ENCODE results near the gene ARHGEF28. TPM values are rescaled to one million over a fixed set of nuclear protein-coding genes. Genes with fewer than 3 reads are reported as not detected.

The ARHGEF28 gene
- total and polyA plus RNA-seq, 9 of the 15 experiments (the other 6 are each of a cell fraction or from before 2014, with no cell fraction given) = 0.27 TPM; not detected in 8

DNA sequence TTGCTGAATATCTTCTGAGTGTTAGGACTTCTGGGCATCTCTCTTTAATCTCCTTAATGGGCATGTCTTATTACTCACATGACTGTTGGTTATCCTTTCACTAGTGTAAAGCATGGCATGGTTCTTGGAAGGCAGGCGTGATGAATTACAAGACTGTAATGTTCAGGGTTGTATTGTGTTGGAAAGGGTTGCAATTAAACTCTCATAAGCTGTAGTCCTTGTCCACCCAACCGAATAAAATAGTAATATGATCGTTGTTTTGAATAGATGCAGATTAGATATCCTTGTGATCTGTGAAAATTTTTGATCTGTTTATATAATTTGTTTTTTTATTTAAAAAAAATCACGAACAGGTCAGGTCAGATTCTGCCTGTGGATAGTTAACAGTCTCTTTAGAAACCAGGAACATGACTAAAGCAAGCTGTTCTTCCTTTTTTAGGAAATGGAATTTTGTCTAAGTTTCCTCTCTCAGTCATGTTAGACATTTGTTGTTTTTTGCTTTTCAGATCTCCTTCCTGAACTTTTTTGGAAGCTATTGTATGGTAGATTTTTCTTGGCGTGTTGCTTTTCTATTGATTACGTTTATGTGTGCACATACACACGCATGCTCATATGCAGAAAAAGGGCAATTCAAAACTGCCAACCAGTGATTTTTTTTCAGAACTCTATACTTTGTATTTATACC, 121.8 kb downstream of the ARHGEF28 start:
- H3K36me3 ChIP-seq (ENCODE audit: control insufficient read depth, insufficient read depth, low read length) = no peaks in the 10 kb centered on the region
- H3K4me3 ChIP-seq = no peak overlapping the region
- no peaks in the 10 kb centered on the region for H3K9me1 ChIP-seq (ENCODE audit: control insufficient read depth, insufficient read depth, low read length)
- ChIA-PET POLR2A (no interaction called here), CTCF (ENCODE audit: low intra/inter-chr PET ratio) (no interaction called here)
- no peak overlapping the region for H3K4me2 ChIP-seq (ENCODE audit: insufficient read depth, low read length)
- H3K27me3 ChIP-seq (ENCODE audit: control insufficient read depth in 2 of 2, insufficient read depth in 2 of 2, low read length in 2 of 2) = peaks cover 17 to 23% of the 10 kb centered on the region in 2 experiments
- in situ Hi-C loops (cut with MboI) = no loop called here
- TF ChIP-seq E4F1 (CRISPR knock-in tag; IDR thresholded peaks at IDR 0.05; ENCODE audit: borderline replicate concordance) (no peak), RBM22 (IDR thresholded peaks at IDR 0.05; ENCODE audit: low read depth, low read length, poor library complexity, severe bottlenecking) (no peak)
- TF ChIP-seq, protein P1, sequence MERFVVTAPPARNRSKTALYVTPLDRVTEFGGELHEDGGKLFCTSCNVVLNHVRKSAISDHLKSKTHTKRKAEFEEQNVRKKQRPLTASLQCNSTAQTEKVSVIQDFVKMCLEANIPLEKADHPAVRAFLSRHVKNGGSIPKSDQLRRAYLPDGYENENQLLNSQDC (CRISPR knock-in tag; IDR thresholded peaks at IDR 0.05) = no peak
- TF ChIP-seq, protein P2, sequence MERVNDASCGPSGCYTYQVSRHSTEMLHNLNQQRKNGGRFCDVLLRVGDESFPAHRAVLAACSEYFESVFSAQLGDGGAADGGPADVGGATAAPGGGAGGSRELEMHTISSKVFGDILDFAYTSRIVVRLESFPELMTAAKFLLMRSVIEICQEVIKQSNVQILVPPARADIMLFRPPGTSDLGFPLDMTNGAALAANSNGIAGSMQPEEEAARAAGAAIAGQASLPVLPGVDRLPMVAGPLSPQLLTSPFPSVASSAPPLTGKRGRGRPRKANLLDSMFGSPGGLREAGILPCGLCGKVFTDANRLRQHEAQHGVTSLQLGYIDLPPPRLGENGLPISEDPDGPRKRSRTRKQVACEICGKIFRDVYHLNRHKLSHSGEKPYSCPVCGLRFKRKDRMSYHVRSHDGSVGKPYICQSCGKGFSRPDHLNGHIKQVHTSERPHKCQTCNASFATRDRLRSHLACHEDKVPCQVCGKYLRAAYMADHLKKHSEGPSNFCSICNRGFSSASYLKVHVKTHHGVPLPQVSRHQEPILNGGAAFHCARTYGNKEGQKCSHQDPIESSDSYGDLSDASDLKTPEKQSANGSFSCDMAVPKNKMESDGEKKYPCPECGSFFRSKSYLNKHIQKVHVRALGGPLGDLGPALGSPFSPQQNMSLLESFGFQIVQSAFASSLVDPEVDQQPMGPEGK (CRISPR knock-in tag; IDR thresholded peaks at IDR 0.05; ENCODE audit: borderline replicate concordance) = no peak
- H3K4me1 ChIP-seq (replicated peaks in 1 of 2; ENCODE audit: control insufficient read depth in 2 of 2, insufficient read depth in 2 of 2, low read length in 2 of 2) = no peaks in the 10 kb centered on the region
- no peak overlapping the region for H3K9ac ChIP-seq (ENCODE audit: insufficient read depth in 1 of 2, low read depth in 2 of 2, low read length in 2 of 2)
- H4K20me1 ChIP-seq (replicated peaks; ENCODE audit: control insufficient read depth, insufficient read depth, low read length) = no peaks in the 10 kb centered on the region
- no peaks in the 10 kb centered on the region for H3K79me2 ChIP-seq (ENCODE audit: control insufficient read depth, insufficient read depth, low read length)
- FAIRE-seq = no peak
- 2% methylated on average over 7 of the region's 7 CpGs for WGBS (ENCODE audit: insufficient coverage, low coverage, missing lambda C conversion rate)
- H3K9me3 ChIP-seq (replicated peaks; ENCODE audit: control insufficient read depth, insufficient read depth, low read depth, low read length) = no peaks in the 10 kb centered on the region
- ATAC-seq = no peak
- DNase-seq (ENCODE audit: extremely low read depth in 1 of 4, low spot score in 3 of 4) = no peak
- no TSS peak for BruUV-seq (replicated peaks)
- H3K27ac ChIP-seq (ENCODE audit: extremely low read depth, low read depth, low read length) = no peak overlapping the region
- H2AFZ ChIP-seq (ENCODE audit: low read depth, low read length) = no peak overlapping the region
- intact Hi-C loops (cut with micrococcal nuclease) = no loop called here
